GM12873 (cell line): ENCODE measurements around the gene TMEM272.

Experiments used
- TF ChIP-seq, protein P1 (sequence below): IDR thresholded peaks from 2 replicates; pipeline ENCODE4 v1.5.1; 2012; ENCODE audit warnings: low read depth, mild to moderate bottlenecking, moderate library complexity, low read length, control low read depth; ENCODE audit not compliant: insufficient read depth; ENCODE audit errors: missing control alignments

TMEM272 gene

DNA sequence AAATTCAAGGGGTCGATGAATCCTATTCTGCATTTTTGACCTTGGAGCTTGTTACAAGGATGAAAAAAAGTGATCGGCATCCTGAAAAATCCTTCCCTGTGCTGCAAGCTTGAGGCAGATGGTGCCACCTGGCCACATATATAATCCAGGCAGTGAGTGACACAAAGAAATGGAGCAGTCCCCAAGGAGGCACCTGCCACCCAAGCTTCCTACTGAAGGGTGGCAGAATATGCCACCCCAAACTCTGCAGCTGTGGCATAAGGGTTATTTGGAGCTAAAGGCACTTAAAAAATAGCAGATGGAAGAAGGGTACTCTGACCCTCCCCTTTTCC, 15.4 kb downstream of the TMEM272 start:
- TF ChIP-seq, protein P1, sequence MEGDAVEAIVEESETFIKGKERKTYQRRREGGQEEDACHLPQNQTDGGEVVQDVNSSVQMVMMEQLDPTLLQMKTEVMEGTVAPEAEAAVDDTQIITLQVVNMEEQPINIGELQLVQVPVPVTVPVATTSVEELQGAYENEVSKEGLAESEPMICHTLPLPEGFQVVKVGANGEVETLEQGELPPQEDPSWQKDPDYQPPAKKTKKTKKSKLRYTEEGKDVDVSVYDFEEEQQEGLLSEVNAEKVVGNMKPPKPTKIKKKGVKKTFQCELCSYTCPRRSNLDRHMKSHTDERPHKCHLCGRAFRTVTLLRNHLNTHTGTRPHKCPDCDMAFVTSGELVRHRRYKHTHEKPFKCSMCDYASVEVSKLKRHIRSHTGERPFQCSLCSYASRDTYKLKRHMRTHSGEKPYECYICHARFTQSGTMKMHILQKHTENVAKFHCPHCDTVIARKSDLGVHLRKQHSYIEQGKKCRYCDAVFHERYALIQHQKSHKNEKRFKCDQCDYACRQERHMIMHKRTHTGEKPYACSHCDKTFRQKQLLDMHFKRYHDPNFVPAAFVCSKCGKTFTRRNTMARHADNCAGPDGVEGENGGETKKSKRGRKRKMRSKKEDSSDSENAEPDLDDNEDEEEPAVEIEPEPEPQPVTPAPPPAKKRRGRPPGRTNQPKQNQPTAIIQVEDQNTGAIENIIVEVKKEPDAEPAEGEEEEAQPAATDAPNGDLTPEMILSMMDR = no peak

DNA sequence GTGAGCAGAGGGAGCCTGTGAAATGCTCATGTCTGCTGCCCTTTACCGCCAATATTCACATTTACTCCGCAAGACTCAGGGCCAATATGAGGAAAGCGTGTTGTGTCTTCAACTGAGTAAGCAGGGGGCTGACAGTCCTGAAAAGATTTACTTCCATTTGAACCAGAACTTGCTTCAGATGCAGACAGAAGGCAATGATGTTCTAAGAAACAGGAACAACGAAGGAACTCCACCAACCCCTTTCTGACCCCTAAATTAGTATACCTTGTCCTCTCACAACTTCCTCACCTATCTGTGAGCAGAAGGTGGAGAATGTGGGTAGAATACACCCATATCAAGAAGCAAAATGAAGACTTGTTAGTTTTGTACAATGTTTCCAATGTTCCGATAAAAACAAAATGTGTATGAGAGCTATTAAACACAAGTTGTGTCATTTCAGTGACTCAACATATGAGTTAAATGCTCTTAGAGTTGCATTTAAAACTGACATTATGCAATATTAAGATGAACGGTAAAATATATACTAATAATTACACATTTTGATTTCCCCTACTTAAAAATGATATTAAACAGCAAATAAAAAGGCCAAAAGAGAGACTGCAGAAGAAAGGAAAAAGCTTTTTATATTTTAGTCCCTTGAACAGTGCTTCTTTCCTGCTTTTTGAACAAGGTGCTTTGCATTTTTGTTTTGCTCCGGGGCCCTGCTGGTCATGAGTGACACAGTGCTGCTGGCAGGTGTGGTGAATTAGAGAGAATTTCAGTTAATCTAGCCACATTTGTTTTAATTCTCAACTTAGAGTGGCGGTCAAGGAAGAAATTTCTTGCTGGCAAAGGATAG, 16.0 kb downstream of the TMEM272 start:
- TF ChIP-seq, protein P1 = no peak

DNA sequence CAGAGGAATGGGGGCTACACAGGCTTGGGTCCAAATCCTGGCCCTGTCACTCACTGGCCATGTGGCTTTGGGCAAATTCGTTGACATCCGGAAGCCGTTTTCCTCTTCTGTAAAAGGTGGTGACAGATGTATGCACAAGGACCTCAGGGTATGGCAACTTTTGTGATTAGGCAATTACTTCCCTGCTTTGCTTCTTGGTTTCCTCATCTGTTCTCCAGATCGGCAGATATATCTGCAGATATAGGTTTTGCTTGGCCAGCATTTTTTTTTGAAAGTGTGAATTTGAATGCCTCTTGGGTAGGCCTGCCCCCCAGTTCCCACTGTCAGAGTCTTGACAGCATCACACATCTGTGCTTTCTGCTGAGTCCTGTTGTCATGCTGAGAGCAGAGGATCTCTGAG, 17.7 kb downstream of the TMEM272 start:
- TF ChIP-seq, protein P1 = no peak

DNA sequence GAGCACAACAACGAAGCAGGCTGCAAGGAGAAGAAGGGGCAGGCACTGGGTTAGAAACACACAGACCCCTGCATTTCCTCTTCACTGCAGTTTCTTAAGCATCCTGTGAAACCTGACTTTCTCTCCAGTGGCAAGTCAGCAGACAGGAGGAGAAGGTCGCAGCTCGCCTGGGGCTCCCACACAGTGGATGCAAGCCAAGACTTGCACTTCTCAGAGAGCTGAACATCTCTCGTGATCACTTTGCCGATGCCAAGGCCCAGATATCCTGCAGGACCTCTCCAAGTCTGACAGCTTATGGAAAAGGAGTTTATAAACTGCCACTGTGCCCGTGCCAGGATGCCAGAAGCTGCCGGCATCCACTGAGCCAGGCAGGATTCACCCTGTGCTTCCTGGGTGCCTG, 18.4 kb downstream of the TMEM272 start:
- TF ChIP-seq, protein P1 = no peak

DNA sequence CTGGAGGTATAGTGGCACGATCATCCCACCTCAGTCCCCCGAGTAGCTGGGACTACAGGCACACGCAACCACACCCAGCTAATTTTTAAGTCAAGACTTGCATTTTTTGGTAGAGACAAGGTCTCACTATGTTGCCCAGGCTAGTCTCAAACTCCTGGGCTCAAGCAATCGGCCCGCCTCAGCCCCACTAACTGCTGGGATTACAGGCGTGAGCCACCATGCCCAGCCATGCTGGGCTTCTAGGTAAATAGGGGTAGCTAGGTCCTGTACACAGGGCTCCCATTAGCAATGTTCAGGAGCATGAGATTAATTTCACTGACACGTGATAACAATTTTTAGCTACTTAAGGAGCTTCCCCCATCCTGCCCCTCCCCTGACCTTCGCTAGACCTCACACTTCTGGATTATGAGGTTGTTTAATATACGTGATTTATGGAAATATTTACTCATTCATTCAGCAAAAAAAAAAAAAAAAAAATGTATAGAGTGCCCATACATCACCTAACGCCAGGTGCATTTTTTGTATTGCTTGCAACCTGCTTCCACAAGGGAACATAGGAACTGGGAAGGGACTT, 19.2 kb downstream of the TMEM272 start:
- TF ChIP-seq, protein P1 = no peak

DNA sequence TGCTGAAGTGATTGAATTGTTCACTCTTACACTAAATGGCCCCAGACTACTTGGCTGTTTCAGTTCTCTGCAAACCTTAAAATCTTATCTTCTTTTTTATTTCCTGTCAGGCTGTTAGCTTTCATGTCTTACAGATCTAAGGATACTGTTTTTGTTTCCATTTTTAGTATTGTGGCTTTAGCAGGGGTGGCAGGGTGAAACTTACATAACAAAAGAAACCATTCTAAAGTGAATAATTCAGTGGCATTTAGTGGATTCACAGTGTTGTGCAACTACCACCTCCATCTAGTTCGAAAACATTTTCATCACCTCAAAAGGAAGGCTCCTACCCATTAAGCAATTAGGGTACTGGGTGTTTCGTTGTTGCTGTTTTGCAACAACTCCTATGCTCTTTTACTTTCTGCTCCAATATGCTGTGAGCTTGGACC, 19.8 kb downstream of the TMEM272 start:
- TF ChIP-seq, protein P1 = no peak

DNA sequence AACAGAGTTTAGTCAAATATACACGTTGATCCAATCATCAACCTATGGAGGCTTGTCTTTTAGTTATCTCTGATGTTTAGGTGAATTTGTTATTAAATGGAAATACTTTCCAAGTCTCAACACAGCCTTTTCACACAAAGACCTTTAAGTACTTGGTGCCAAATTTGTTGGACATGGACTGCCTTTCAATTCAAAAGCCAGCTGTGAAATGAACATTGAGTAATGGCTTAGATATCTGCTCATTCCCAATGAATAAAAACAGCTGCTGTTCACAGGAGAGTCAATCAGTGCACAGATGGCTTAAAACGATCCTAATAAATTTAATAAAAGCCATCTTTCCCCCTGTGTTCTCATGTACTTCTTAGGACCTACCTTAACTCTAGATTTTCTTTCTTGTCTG, 21.1 kb downstream of the TMEM272 start:
- TF ChIP-seq, protein P1 = no peak
